GM12872 (cell line): Measurements from ENCODE around the gene VPS18.

Source experiments
- CTCF ChIP-seq: IDR thresholded peaks from 3 replicates; pipeline ENCODE4 v1.5.1; 2011; ENCODE audit warnings: low read depth, mild to moderate bottlenecking, low read length, moderate library complexity; ENCODE audit not compliant: insufficient read depth

VPS18 gene

DNA sequence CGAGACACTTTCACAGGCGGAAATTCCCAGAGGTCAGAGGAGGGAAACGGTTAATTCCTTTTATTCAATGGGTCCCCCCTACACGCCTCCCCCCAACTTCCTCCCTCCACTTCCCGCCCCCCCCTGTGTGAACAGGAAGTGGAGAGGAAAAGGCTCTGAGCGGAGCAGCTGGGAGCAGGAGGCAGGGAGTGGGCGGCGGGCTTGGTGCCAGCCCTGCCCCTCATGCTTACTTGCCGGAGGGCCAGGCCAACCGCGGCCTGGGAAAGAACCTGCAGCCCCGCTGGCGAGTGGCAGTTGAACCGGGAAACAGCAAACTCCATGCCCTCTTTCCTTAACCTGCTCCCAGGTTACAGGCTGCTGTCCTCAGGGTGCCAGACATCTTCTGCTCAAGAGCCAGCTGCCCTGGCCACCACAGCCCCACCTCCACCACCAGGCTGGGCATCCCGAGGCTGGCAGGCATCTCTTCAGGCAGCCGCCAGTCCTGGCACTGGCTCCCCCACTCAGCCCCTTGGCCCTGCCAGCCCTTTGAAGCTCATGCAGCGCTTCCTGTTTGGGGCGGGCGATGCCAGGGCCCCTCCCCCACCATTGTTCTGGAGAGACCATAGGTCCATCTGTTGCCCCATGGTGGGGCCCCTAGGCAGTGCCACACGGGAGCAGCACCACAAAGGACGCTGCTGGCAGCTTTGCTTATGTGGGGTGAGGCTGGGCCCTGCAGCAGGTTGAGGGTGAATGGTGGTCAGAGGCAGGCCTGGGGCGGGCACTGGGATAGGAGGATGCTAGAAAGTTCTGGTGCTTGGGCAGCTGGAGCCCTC, 12.9 kb downstream of the VPS18 start:
- TF ChIP-seq CTCF: 0 out of 3 replicates have a peak, but pooled peaks have one; percentile 5

DNA sequence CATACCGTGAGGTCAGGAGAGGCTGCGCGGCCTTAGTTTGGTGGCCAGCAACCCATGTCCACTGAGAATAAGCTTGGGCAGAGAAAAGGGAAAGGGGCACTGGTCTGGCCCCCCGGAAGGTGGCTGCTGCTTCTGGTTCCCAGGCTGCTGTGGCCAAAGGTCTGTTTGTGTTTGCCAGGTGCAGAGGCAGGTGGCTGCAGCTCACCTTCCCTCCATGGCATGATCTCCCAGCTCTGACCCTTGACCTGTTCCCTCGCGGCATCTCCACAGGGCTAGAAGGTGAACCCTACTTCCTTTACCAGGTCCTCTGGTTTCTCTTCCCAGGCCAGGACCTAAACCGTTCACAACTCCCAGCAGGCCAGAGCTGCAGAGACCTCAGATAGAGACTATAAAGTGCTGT, 13.8 kb downstream of the VPS18 start:
- TF ChIP-seq CTCF: no peak

DNA sequence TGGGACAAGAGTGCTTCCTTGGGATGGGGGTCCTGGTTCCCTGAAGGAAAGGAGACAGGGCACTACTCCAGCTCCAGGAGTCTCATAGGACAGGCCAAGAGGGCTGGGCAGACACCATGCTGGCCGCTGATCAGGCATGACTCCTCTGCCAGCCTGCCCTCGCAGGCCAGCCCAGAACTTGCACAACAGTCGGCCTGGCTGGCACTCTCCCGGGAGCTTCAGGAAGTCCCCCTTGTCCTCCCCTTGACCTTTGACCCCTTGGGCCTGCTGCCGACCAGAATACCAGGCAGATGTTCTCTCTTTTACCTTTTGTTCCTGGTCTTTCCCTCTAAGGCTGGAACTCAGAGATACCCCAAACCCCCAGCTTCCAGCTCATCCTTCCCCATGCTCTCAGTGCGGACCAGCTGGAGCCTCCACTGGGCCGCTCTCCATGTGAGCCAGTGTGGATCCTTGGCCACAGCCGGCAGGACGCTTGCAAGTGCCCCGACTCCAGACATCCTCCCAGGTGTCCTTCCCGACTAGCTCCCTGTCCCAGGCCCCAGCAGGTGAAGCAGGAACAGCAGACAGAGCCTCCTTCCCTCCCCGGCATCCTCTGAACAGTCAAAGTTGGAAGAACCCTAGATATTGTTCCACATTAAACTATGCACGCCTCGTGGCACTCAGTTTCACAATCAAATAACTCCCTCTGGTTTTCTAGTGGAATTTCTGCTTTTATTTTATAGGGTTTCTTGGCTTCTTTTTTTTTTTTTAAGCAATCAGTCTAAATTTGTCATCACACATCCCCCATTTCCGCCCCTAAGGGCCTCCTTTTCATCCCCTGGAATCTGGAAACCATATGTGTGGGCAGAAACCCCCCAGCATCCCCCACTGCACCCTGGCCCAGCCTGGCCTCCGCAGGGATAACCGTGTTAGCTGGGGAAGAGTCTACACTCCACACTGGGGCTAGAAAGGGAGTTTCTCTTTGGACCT, 15.7 kb downstream of the VPS18 start:
- no peak for TF ChIP-seq CTCF

DNA sequence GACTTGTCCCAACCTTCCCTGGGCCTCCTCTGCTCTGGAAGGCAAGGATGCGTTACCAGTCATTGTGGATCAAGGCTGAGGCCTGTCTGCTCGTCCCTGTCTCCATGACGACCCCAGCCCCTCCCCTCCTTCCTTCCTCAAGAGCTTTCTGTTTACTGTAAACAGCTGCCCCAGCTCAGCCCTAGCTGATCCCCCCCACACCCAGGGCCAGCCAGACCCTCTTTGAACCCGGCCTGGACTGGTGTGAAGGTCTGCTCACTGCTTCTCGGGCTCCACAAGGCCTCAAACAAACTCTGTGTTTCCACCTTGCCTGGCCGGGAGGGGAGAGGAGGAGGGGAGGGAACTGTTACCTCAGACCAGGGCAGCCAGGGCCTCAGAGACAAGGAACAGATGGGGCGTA, 16.9 kb downstream of the VPS18 start:
- no peak for TF ChIP-seq CTCF

- no peak for TF ChIP-seq CTCF
These were observed 17.4 kb downstream of the VPS18 start for GRCh38 chr15:40911693-40912092.

- no peak for TF ChIP-seq CTCF
These were observed 18.2 kb downstream of the VPS18 start for GRCh38 chr15:40912478-40912877.

DNA sequence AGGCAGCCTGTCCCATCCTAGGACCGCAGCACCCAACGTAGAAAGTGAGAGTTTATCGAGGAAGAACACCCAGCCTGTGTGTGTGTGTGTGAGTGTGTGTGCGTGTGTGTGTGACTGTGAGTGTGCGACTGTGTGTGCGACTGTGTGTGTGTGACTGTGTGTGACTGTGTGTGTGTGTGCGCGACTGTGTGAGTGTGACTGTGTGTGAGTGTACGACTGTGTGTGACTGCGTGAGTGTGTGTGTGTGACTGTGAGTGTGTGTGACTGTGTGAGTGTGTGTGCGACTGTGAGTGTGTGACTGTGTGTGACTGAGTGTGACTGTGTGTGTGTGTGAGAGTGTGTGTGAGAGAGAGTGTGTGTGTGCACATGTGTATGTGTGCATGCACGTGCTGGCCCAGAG, 19.8 kb downstream of the VPS18 start:
- TF ChIP-seq CTCF: no peak
